HEK293T (cell line): Measurements from ENCODE around the gene PC.

Experiments
- CTCF ChIA-PET: fragments of 350-600 bp; formaldehyde crosslinking; extraction: SDS; loops from one replicate; lab custom pipeline; 2021; ENCODE audit warnings: antibody characterized with exemption, inconsistent platforms; lab: Yijun Ruan, JAX
- POLR2A ChIA-PET: fragments of 350-600 bp; formaldehyde crosslinking; extraction: SDS; loops from one replicate; lab custom pipeline; 2020; ENCODE audit warnings: antibody characterized with exemption, inconsistent platforms; lab: Yijun Ruan, JAX
- DNase-seq: peaks from one replicate; pipeline ENCODE4 v3.0.0; 2012; ENCODE audit warnings: mixed read lengths; ENCODE audit errors: extremely low spot score
- ARNT ChIP-seq: fragments of 450-650 bp; IDR thresholded peaks from 2 replicates; pipeline ENCODE4 v1.6.1; 2017; ENCODE audit warnings: mild to moderate bottlenecking
- BHLHE40 ChIP-seq: fragments of 450-650 bp; IDR thresholded peaks from 2 replicates; pipeline ENCODE4 v1.6.1; 2016; ENCODE audit warnings: mild to moderate bottlenecking, moderate library complexity, borderline replicate concordance
- CTBP1 ChIP-seq: fragments of 450-650 bp; IDR thresholded peaks from 2 replicates; pipeline ENCODE4 v1.6.1; 2016; ENCODE audit warnings: borderline replicate concordance
- ELF4 ChIP-seq: fragments of 450-650 bp; IDR thresholded peaks from 2 replicates; pipeline ENCODE4 v1.6.1; 2017; ENCODE audit warnings: antibody characterized with exemption
- FOXA1 ChIP-seq: fragments of 450-650 bp; IDR thresholded peaks from 2 replicates; pipeline ENCODE4 v1.6.1; 2016; ENCODE audit warnings: mild to moderate bottlenecking
- FOXK2 ChIP-seq: fragments of 450-650 bp; IDR thresholded peaks from 2 replicates; pipeline ENCODE4 v1.6.1; 2016; ENCODE audit warnings: mild to moderate bottlenecking
- FOXM1 ChIP-seq: fragments of 450-650 bp; IDR thresholded peaks from 2 replicates; pipeline ENCODE4 v1.6.1; 2017; ENCODE audit warnings: mild to moderate bottlenecking, borderline replicate concordance
- HDGF ChIP-seq: fragments of 450-650 bp; IDR thresholded peaks from 2 replicates; pipeline ENCODE4 v1.6.1; 2017; ENCODE audit warnings: antibody characterized with exemption, borderline replicate concordance
- L3MBTL2 ChIP-seq: fragments of 450-650 bp; conservative IDR thresholded peaks from 2 replicates; pipeline ENCODE4 v1.6.1; 2016; ENCODE audit warnings: mild to moderate bottlenecking
- LEF1 ChIP-seq: fragments of 450-650 bp; IDR thresholded peaks from 2 replicates; pipeline ENCODE4 v1.6.1; 2017; ENCODE audit warnings: mild to moderate bottlenecking, borderline replicate concordance
- NFRKB ChIP-seq: fragments of 450-650 bp; IDR thresholded peaks from 2 replicates; pipeline ENCODE4 v1.6.1; 2016; ENCODE audit warnings: mild to moderate bottlenecking, moderate library complexity
- PKNOX1 ChIP-seq: fragments of 450-650 bp; IDR thresholded peaks from 2 replicates; pipeline ENCODE4 v1.6.1; 2016
- SP1 ChIP-seq: fragments of 450-650 bp; IDR thresholded peaks from 2 replicates; pipeline ENCODE4 v1.6.1; 2017
- SUZ12 ChIP-seq: fragments of 450-650 bp; IDR thresholded peaks from 2 replicates; pipeline ENCODE4 v1.6.1; 2016; ENCODE audit warnings: mild to moderate bottlenecking
- TARDBP ChIP-seq: fragments of 450-650 bp; IDR thresholded peaks from 2 replicates; pipeline ENCODE4 v1.6.1; 2016
- ZNF384 ChIP-seq: fragments of 450-650 bp; IDR thresholded peaks from 2 replicates; pipeline ENCODE4 v1.6.1; 2016

PC gene

GRCh38 chr11:66889960-66890359 is 68.2 kb downstream of the PC start:
- ChIA-PET CTCF (no interaction called here), POLR2A (no interaction called here)
- no peak for TF ChIP-seq ZNF384
- TF ChIP-seq NFRKB: no peak
- no peak for TF ChIP-seq SUZ12
- TF ChIP-seq HDGF: no peak
- TF ChIP-seq FOXK2: no peak
- TF ChIP-seq CTBP1: no peak
- TF ChIP-seq ELF4: no peak
- no peak for TF ChIP-seq FOXA1
- no peak for TF ChIP-seq TARDBP
- TF ChIP-seq BHLHE40: no peak
- TF ChIP-seq L3MBTL2: no peak
- TF ChIP-seq ARNT: no peak
- no peak for TF ChIP-seq SP1
- TF ChIP-seq PKNOX1: no peak
- TF ChIP-seq FOXM1: no peak
- DNase-seq: no peak

GRCh38 chr11:66888282-66888681 is 69.9 kb downstream of the PC start:
- no peak for TF ChIP-seq SP1
- TF ChIP-seq FOXM1: no peak
- no peak for TF ChIP-seq ARNT
- TF ChIP-seq HDGF: no peak
- no peak for TF ChIP-seq TARDBP
- TF ChIP-seq ELF4: no peak
- no peak for TF ChIP-seq ZNF384
- TF ChIP-seq FOXK2: no peak
- no peak for TF ChIP-seq PKNOX1
- no peak for TF ChIP-seq LEF1
- TF ChIP-seq FOXA1: no peak
- POLR2A ChIA-PET: no interaction called here
- CTCF ChIA-PET: no interaction called here
- DNase-seq: no peak

GRCh38 chr11:66887526-66887925 is 70.7 kb downstream of the PC start:
- CTCF ChIA-PET: interaction anchor here (1.1 kb wide), 1 partner anchor 89 kb away, joined by 3 read pairs; no protein-coding TSS in a partner anchor
- TF ChIP-seq FOXK2 (no peak), PKNOX1 (no peak), ELF4 (no peak), CTBP1 (no peak), ARNT (no peak), TARDBP (no peak), NFRKB (no peak), ZNF384 (no peak)
- POLR2A ChIA-PET: no interaction called here
- DNase-seq: no peak

- POLR2A ChIA-PET: interaction anchor here (1.9 kb wide), 1 partner anchor 270 kb away, joined by 5 read pairs; the partner anchor contains the start of gene RBM14
- CTCF ChIA-PET: interaction anchor here (1.1 kb wide), 1 partner anchor 89 kb away, joined by 3 read pairs; no protein-coding TSS in a partner anchor
- no peak for TF ChIP-seq FOXM1
- TF ChIP-seq PKNOX1: no peak
- no peak for TF ChIP-seq ELF4
- no peak for TF ChIP-seq SP1
- no peak for TF ChIP-seq L3MBTL2
- no peak for TF ChIP-seq NFRKB
- TF ChIP-seq HDGF: no peak
- no peak for TF ChIP-seq ZNF384
- TF ChIP-seq FOXK2: no peak
- TF ChIP-seq CTBP1: no peak
- TF ChIP-seq BHLHE40: no peak
- DNase-seq: no peak
Measured at GRCh38 chr11:66886671-66887221, 71.4 kb downstream of the PC start.

- ChIA-PET CTCF (interaction anchor here (0.5 to 1.5 kb wide), 3 partner anchors 9 to 376 kb away, joined by 3 to 4 read pairs (median 3); no protein-coding TSS in a partner anchor), POLR2A (interaction anchor here (1.2 to 1.9 kb wide), 2 partner anchors 65 to 269 kb away, joined by 3 to 5 read pairs; partner anchors contain the start of gene RBM14)
- no peak for TF ChIP-seq ARNT
- no peak for TF ChIP-seq CTBP1
- TF ChIP-seq NFRKB: no peak
- no peak for TF ChIP-seq LEF1
- no peak for TF ChIP-seq HDGF
- no peak for TF ChIP-seq L3MBTL2
- TF ChIP-seq SP1: no peak
- TF ChIP-seq ZNF384: no peak
- no peak for TF ChIP-seq SUZ12
- TF ChIP-seq PKNOX1: no peak
- DNase-seq: no peak
Measured at GRCh38 chr11:66885950-66886440, 72.2 kb downstream of the PC start.
